ENCODE measurements around the gene NR2F6.

The NR2F6 gene

DNA sequence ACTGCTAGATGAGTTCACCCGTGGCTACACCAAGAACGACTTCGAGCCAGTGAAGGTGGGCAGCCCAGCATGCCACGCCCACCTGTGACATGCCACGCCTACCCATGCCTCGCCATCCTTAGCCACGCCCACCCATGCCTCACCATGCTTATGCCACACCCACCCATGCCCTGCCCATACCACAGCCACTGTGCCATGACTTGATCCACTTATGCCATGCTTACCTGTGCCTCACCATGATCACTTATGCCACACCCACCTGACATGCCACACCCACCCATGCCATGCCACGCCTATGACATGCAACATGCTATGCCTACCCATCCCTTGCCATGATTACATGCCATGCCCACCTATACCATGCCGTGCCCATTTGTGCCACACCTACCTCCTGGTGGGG, 43.5 kb downstream of the NR2F6 start (continued):
- TF ChIP-seq ZNF112 (tag by site-specific recombination; IDR thresholded peaks at IDR 0.05): no peak
- TF ChIP-seq HIC1 (tag by site-specific recombination; IDR thresholded peaks at IDR 0.05): peak; percentile 98
- no peak for TF ChIP-seq ZNF645 (tag by site-specific recombination; IDR thresholded peaks at IDR 0.05)
- TF ChIP-seq ZNF426 (tag by site-specific recombination; IDR thresholded peaks at IDR 0.05): no peak
- TF ChIP-seq KLF8 (tag by site-specific recombination; IDR thresholded peaks at IDR 0.05): peak; percentile 100
- 0 out of 2 replicates have a peak, but pooled peaks have one; percentile 40 for TF ChIP-seq SP3 (tag by site-specific recombination; IDR thresholded peaks at IDR 0.05)
- TF ChIP-seq ZNF366 (tag by site-specific recombination; conservative IDR thresholded peaks at IDR 0.05): no peak
- TF ChIP-seq ZSCAN23 (tag by site-specific recombination; IDR thresholded peaks at IDR 0.05): no peak
- TF ChIP-seq ZNF23 (tag by site-specific recombination; IDR thresholded peaks at IDR 0.05; ENCODE audit: borderline replicate concordance): no peak
- no peak for TF ChIP-seq GLI4 (tag by site-specific recombination; IDR thresholded peaks at IDR 0.05)
- no peak for TF ChIP-seq REPIN1 (tag by site-specific recombination; IDR thresholded peaks at IDR 0.05; ENCODE audit: low read depth)
- TF ChIP-seq, protein P1, sequence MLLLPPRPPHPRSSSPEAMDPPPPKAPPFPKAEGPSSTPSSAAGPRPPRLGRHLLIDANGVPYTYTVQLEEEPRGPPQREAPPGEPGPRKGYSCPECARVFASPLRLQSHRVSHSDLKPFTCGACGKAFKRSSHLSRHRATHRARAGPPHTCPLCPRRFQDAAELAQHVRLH (tag by site-specific recombination; IDR thresholded peaks at IDR 0.05): no peak
- TF ChIP-seq HOXD13 (CRISPR knock-in tag; IDR thresholded peaks at IDR 0.05; ENCODE audit: borderline replicate concordance): no peak
- TF ChIP-seq ZNF600 (tag by site-specific recombination; IDR thresholded peaks at IDR 0.05): no peak
- TF ChIP-seq SCRT2 (tag by site-specific recombination; IDR thresholded peaks at IDR 0.05): peak; percentile 53
- no peak for TF ChIP-seq ZNF248 (tag by site-specific recombination; IDR thresholded peaks at IDR 0.05)
- TF ChIP-seq OSR2 (tag by site-specific recombination; IDR thresholded peaks at IDR 0.05): no peak
- no peak for TF ChIP-seq CTCF (tag by site-specific recombination; IDR thresholded peaks at IDR 0.05)
- TF ChIP-seq REST (tag by site-specific recombination; IDR thresholded peaks at IDR 0.05): no peak
- TF ChIP-seq PRDM1 (tag by site-specific recombination; IDR thresholded peaks at IDR 0.05): no peak
- TF ChIP-seq KLF1 (tag by site-specific recombination; IDR thresholded peaks at IDR 0.05): peak; percentile 97
- TF ChIP-seq ZNF404 (tag by site-specific recombination; IDR thresholded peaks at IDR 0.05): no peak
- no peak for TF ChIP-seq GFI1B (tag by site-specific recombination; IDR thresholded peaks at IDR 0.05)
- no peak for TF ChIP-seq ZNF18 (tag by site-specific recombination; IDR thresholded peaks at IDR 0.05)
- TF ChIP-seq ZNF433 (tag by site-specific recombination; IDR thresholded peaks at IDR 0.05; ENCODE audit: low read depth): no peak
- TF ChIP-seq ZNF544 (tag by site-specific recombination; IDR thresholded peaks at IDR 0.05): no peak
- TF ChIP-seq ZNF510 (tag by site-specific recombination; IDR thresholded peaks at IDR 0.05; ENCODE audit: insufficient replicate concordance): no peak
- TF ChIP-seq ZNF704 (tag by site-specific recombination; IDR thresholded peaks at IDR 0.05): no peak
- TF ChIP-seq ZNF24 (tag by site-specific recombination; IDR thresholded peaks at IDR 0.05): no peak
- peak; percentile 44 for TF ChIP-seq EGR2 (tag by site-specific recombination; IDR thresholded peaks at IDR 0.05; ENCODE audit: low read depth)
- TF ChIP-seq ZNF561 (tag by site-specific recombination; IDR thresholded peaks at IDR 0.05; ENCODE audit: borderline replicate concordance): no peak

All from HEK293 (cell line).